ENCODE results near the gene SWAP70.

The SWAP70 gene

DNA sequence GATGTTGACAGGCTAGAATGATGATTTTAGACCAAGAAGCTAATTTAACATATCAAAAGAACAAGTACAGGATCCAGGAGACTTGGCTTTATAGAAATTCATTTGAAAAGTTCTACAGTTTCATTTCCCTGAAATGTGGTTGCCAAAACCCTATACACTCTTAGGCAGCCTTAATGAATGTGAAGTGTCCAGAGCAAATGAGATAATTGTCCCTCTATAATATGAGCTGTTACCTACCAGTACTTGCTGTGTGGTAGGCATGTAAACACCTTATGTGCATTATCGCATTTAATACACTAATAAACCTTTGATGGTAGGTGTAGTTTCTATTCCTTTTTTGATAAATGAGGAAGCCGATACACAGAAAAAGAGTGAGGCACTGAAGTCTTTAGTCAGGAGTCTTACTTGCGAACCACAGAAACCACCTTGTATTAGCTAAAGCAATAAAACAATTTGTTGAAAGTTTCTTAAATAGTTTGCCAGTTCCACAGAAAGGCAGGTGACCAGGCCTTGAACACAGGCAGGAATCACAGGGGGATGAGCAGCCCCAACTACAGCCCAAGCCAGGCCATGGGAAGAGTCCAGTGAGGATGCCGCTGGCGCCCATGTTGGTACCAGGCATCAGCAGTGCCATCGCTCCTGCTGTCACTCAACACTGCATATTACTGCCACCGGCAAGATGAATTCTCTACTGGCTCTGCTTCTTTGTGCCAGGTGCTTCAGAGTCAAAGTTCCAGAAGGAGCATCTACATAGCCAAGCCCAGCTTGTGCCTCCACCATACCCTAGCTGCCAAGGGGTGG is 81.7 kb downstream of the SWAP70 start:
- ATAC-seq: no peak

GRCh38 chr11:9747229-9747628 is 83.4 kb downstream of the SWAP70 start:
- no peak for ATAC-seq
- TF ChIP-seq TCF4 (CRISPR knock-in tag; IDR thresholded peaks at IDR 0.05; ENCODE audit: borderline replicate concordance) (no peak), SNAI2 (CRISPR knock-in tag; IDR thresholded peaks at IDR 0.05) (no peak), ZFP3 (CRISPR knock-in tag; IDR thresholded peaks at IDR 0.05) (no peak), CSRNP3 (CRISPR knock-in tag; IDR thresholded peaks at IDR 0.05) (no peak), POU6F1 (CRISPR knock-in tag; IDR thresholded peaks at IDR 0.05; ENCODE audit: borderline replicate concordance, low read depth) (no peak), ARNTL (CRISPR knock-in tag; IDR thresholded peaks at IDR 0.05; ENCODE audit: borderline replicate concordance, low read depth) (no peak), PPARA (CRISPR knock-in tag; IDR thresholded peaks at IDR 0.05; ENCODE audit: borderline replicate concordance) (no peak), ESRRG (CRISPR knock-in tag; IDR thresholded peaks at IDR 0.05) (no peak), ZNF70 (CRISPR knock-in tag; IDR thresholded peaks at IDR 0.05) (no peak), RARB (CRISPR knock-in tag; IDR thresholded peaks at IDR 0.05) (no peak)

More for the DNA sequence above, 81.7 kb downstream of the SWAP70 start:
- TF ChIP-seq PATZ1 (CRISPR knock-in tag; IDR thresholded peaks at IDR 0.05; ENCODE audit: borderline replicate concordance) (no peak), OSR1 (CRISPR knock-in tag; IDR thresholded peaks at IDR 0.05) (no peak), ZNF565 (CRISPR knock-in tag; conservative IDR thresholded peaks at IDR 0.05; ENCODE audit: low read depth) (no peak), CSDC2 (CRISPR knock-in tag; IDR thresholded peaks at IDR 0.05) (no peak), RARB (CRISPR knock-in tag; IDR thresholded peaks at IDR 0.05) (no peak), ARNTL (CRISPR knock-in tag; IDR thresholded peaks at IDR 0.05; ENCODE audit: borderline replicate concordance, low read depth) (no peak), BACH2 (CRISPR knock-in tag; IDR thresholded peaks at IDR 0.05; ENCODE audit: borderline replicate concordance) (no peak), ZNF70 (CRISPR knock-in tag; IDR thresholded peaks at IDR 0.05) (no peak), ZFP3 (CRISPR knock-in tag; IDR thresholded peaks at IDR 0.05) (no peak), TOX (CRISPR knock-in tag; IDR thresholded peaks at IDR 0.05; ENCODE audit: borderline replicate concordance) (no peak), ZFP30 (CRISPR knock-in tag; IDR thresholded peaks at IDR 0.05) (no peak), PPARA (CRISPR knock-in tag; IDR thresholded peaks at IDR 0.05; ENCODE audit: borderline replicate concordance) (no peak), SNAI2 (CRISPR knock-in tag; IDR thresholded peaks at IDR 0.05) (no peak), ESRRG (CRISPR knock-in tag; IDR thresholded peaks at IDR 0.05) (no peak), TCF4 (CRISPR knock-in tag; IDR thresholded peaks at IDR 0.05; ENCODE audit: borderline replicate concordance) (no peak)
- TF ChIP-seq, protein P1, sequence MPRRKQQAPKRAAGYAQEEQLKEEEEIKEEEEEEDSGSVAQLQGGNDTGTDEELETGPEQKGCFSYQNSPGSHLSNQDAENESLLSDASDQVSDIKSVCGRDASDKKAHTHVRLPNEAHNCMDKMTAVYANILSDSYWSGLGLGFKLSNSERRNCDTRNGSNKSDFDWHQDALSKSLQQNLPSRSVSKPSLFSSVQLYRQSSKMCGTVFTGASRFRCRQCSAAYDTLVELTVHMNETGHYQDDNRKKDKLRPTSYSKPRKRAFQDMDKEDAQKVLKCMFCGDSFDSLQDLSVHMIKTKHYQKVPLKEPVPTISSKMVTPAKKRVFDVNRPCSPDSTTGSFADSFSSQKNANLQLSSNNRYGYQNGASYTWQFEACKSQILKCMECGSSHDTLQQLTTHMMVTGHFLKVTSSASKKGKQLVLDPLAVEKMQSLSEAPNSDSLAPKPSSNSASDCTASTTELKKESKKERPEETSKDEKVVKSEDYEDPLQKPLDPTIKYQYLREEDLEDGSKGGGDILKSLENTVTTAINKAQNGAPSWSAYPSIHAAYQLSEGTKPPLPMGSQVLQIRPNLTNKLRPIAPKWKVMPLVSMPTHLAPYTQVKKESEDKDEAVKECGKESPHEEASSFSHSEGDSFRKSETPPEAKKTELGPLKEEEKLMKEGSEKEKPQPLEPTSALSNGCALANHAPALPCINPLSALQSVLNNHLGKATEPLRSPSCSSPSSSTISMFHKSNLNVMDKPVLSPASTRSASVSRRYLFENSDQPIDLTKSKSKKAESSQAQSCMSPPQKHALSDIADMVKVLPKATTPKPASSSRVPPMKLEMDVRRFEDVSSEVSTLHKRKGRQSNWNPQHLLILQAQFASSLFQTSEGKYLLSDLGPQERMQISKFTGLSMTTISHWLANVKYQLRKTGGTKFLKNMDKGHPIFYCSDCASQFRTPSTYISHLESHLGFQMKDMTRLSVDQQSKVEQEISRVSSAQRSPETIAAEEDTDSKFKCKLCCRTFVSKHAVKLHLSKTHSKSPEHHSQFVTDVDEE (CRISPR knock-in tag; IDR thresholded peaks at IDR 0.05): no peak

DNA sequence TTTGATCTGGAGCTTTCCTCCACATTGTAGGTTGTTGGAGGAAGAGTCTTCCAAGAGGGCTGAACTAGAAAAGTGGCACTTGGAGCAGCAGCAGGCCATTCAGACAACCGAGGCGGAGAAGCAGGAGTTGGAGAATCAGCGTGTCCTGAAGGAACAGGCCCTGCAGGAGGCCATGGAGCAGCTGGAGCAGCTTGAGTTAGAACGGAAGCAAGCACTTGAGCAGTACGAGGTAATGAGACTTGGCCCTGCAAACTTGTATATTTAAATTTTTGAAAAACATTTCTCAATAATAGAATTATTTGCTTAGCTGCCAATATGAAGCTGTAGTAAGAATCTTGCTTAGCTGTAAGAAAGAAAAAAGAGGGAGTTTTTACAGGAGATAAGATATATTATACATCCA is 84.0 kb downstream of the SWAP70 start:
- no peak for ATAC-seq
- no peak for TF ChIP-seq TOX (CRISPR knock-in tag; IDR thresholded peaks at IDR 0.05; ENCODE audit: borderline replicate concordance)
- TF ChIP-seq PATZ1 (CRISPR knock-in tag; IDR thresholded peaks at IDR 0.05; ENCODE audit: borderline replicate concordance): no peak
- no peak for TF ChIP-seq CSRNP3 (CRISPR knock-in tag; IDR thresholded peaks at IDR 0.05)
- TF ChIP-seq TCF4 (CRISPR knock-in tag; IDR thresholded peaks at IDR 0.05; ENCODE audit: borderline replicate concordance): no peak
- no peak for TF ChIP-seq OSR1 (CRISPR knock-in tag; IDR thresholded peaks at IDR 0.05)
- no peak for TF ChIP-seq SNAI2 (CRISPR knock-in tag; IDR thresholded peaks at IDR 0.05)
